Aorta (tissue), 5 donors: Measurements from ENCODE around the gene ADCY5. TPM values are rescaled to one million over a fixed set of nuclear protein-coding genes. Genes with fewer than 3 reads are reported as not detected.

Source experiments
- ATAC-seq: fragments of 200-7000 bp; cut with Tn5 transposase; one replicate; pipeline ENCODE4 v1.9.1; 2022; ENCODE audit warnings: moderate library complexity; ENCODE audit not compliant: low FRiP score
- DNase-seq, 2 donors: peaks; one replicate each; pipeline ENCODE4 v3.0.0-alpha.2; 2020
- H3K27ac ChIP-seq, 2 donors: one replicate each; pipeline ENCODE4 v1.5.1; 2013; ENCODE audit warnings: low read length in 2 of 2, mild to moderate bottlenecking in 2 of 2, moderate library complexity in 2 of 2, control low read depth in 1 of 2, inconsistent platforms in 1 of 2, low read depth in 1 of 2
- H3K27me3 ChIP-seq, 2 donors: one replicate each; pipeline ENCODE4 v1.6.1; 2013; ENCODE audit warnings: control low read depth in 1 of 2, low read length in 1 of 2, mild to moderate bottlenecking in 1 of 2, moderate library complexity in 1 of 2; ENCODE audit not compliant: insufficient read depth in 2 of 2, control insufficient read depth in 1 of 2
- H3K36me3 ChIP-seq, 2 donors: one replicate each; pipeline ENCODE4 v1.6.1; 2013; ENCODE audit warnings: control low read depth in 1 of 2, low read length in 1 of 2, mild to moderate bottlenecking in 1 of 2; ENCODE audit not compliant: insufficient read depth in 2 of 2, control insufficient read depth in 1 of 2
- H3K4me1 ChIP-seq, 2 donors: one replicate each; pipeline ENCODE4 v1.6.1; 2013; ENCODE audit warnings: low read length in 2 of 2, control low read depth in 1 of 2, mild to moderate bottlenecking in 1 of 2, moderate library complexity in 1 of 2; ENCODE audit not compliant: insufficient read depth in 2 of 2, control insufficient read depth in 1 of 2
- H3K4me3 ChIP-seq, 2 donors: one replicate each; pipeline ENCODE4 v1.5.1; 2013; ENCODE audit warnings: low read length in 2 of 2, control low read depth in 1 of 2, mild to moderate bottlenecking in 1 of 2
- H3K9me3 ChIP-seq: one replicate; pipeline ENCODE4 v1.6.1; 2013; ENCODE audit warnings: mild to moderate bottlenecking, low read length; ENCODE audit not compliant: control insufficient read depth
- WGBS, 2 donors: extraction: QIAGEN DNeasy Blood & Tissue Kit; methylation state at CpG; one replicate each; pipeline ENCODE4 v1.1.7; 2013; 5-methylcytosine and 5-hydroxymethylcytosine counted together
- intact Hi-C, 2 donors: fragments of 100-400 bp; cut with DNase I; formaldehyde crosslinking; loops; one replicate each; pipeline versions ENCODE4 v1.14.2 to v1.15.0; 2022
- polyA plus RNA-seq, 2 donors: library from polyadenylated mRNA; stranded (reverse); fragments of 200-250 nt; gene quantifications; one replicate each; pipeline ENCODE4 v1.2.3, GENCODE V29; 2013
- total RNA-seq, 2 donors: library from RNA; stranded (reverse); fragmentation: NEBNext Ultra II Directional; extraction: Animal tissue kit (Norgen Biotek cat#: 25700); gene quantifications; one replicate each; pipeline ENCODE4 v1.2.1, GENCODE V29; 2021
- donor health status: healthy with polysubstance abuse.
- donor health status: Bipolar disorder and iron deficiency.
- donor health status: DM: no; HTN: no; CAD: no.
- donor health status: DM: no; HTN: no; CAD: no.
- donor health status: DM: yes; HTN: yes; CAD: no.

ADCY5 gene
- total and polyA plus RNA-seq, 4 donors: 6.6 to 72.7 (median 40.9) TPM

DNA sequence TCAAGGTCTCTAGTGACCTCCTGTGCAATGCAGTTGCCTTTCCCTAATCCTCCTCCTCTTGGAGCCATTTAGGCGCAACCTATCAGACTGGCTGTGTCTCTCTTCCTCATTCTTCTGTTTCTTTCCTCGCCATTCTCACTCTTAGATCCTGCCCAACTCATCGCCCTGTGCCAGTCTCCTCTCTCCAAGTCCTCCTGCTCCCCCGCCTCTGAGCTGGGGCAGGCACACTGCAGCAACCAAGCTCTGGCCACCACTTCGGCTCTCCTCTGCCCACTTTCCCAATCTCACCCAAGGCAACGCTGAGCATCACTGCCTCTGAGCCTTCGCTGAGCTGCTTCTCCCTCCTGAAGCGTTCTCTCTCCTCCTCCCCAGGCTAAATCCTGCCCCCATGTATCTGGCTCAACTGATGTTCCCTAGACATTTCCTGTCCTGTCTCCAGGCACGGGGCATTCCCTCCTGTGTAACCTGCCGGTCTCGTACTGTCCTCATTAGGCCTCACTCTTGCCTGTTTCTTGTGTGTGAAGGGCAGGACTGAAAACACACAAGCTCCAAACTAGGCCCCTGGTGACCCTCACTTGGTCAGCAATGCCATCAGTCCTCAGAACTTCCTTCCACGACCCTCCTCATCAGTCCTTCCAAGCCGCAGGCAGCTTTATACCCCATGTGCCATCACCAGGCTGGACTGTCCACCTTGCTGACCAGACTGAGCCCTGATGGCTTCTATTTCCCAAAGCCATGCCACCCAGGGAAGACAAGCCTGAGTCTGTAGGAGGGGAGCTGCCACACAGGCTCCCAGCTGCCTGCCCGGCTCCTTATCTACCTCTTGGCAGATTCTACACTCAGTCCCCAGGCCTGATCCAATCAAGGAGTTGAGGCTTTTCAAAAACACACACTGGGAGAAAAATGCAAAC, 161.6 kb downstream of the ADCY5 start:
- Histone ChIP-seq H3K4me3 (no peak overlapping the region), H3K36me3 (peaks cover 3 to 13% of the 10 kb centered on the region in 2 donors)

DNA sequence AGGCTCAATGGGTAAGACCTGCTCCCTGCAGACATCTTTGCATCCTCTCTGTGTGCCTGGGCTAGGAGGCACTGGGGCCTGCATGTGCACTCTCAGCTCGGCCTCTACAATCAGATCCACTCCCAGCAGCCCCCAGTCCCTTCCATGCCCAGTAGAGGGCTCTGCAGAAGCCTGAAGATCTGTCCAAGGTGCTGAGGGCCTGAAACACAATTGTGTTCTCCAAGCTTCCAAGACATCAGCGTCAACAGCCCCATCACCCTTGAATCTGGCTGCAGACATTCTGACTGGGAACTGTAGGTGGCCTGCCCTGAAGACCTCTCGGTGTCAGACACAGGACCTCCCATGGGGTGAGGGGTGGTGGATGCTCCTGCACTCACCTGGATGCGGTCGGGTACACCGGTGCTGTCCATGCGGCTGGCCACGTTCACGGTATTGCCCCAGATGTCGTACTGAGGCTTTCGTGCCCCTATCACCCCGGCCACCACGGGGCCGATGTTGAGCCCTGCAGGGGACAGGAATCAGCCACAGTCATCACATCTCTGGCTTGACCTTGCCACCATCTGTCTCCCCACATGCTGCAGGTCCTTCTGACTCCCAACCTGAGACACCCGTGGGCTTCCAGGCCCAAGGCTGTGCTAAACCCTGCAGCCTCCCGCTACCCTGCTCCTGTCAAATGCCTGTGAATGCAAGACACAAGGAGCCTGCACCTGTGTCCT, 162.4 kb downstream of the ADCY5 start:
- peaks cover 3 to 13% of the 10 kb centered on the region in 2 donors for H3K36me3 ChIP-seq
- ATAC-seq (no peak), DNase-seq (no peak)
- 78 to 79% methylated on average over 16 of the region's 16 CpGs for WGBS, 2 donors
- no peaks in the 10 kb centered on the region for H3K9me3 ChIP-seq
- intact Hi-C loops: no loop called here
- no peak overlapping the region for H3K27ac ChIP-seq
- no peaks in the 10 kb centered on the region for H3K4me1 ChIP-seq
- H3K4me3 ChIP-seq: no peak overlapping the region
- H3K27me3 ChIP-seq: no peaks in the 10 kb centered on the region

More for the DNA sequence above, 161.6 kb downstream of the ADCY5 start:
- WGBS, 2 donors: 85 to 86% methylated on average over 14 of the region's 14 CpGs
- no peak overlapping the region for H3K27ac ChIP-seq
- DNase-seq (no peak), ATAC-seq (no peak)
- intact Hi-C loops: no loop called here
- no peaks in the 10 kb centered on the region for H3K27me3 ChIP-seq
- no peaks in the 10 kb centered on the region for H3K9me3 ChIP-seq
- no peaks in the 10 kb centered on the region for H3K4me1 ChIP-seq

DNA sequence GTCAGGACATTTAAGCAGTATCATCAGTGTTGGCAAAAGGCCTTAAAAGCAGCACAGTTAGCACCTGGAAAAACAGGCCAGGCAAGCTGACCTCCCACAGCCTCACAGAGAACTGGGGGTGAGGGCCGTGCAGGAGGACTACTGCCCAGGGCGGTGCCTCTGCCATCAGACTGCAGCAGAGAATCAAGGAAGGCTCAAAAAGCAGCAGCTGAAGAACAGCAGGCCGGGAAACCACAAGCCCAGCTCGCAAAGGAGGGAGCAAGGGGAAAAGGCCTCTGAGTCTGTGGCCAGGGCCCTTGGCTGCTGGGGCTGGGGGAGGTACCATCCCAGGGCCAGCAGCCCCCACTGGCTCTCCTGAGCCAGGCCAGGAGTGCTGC, 163.0 kb downstream of the ADCY5 start:
- no peak overlapping the region for H3K27ac ChIP-seq
- intact Hi-C loops: no loop called here
- H3K9me3 ChIP-seq: no peaks in the 10 kb centered on the region
- peaks cover 3 to 13% of the 10 kb centered on the region in 2 donors for H3K36me3 ChIP-seq
- ATAC-seq (no peak), DNase-seq (no peak)
- WGBS, 2 donors: 72 to 74% methylated on average over 4 of the region's 4 CpGs
- no peak overlapping the region for H3K4me3 ChIP-seq
- no peaks in the 10 kb centered on the region for H3K27me3 ChIP-seq
- H3K4me1 ChIP-seq: no peaks in the 10 kb centered on the region

DNA sequence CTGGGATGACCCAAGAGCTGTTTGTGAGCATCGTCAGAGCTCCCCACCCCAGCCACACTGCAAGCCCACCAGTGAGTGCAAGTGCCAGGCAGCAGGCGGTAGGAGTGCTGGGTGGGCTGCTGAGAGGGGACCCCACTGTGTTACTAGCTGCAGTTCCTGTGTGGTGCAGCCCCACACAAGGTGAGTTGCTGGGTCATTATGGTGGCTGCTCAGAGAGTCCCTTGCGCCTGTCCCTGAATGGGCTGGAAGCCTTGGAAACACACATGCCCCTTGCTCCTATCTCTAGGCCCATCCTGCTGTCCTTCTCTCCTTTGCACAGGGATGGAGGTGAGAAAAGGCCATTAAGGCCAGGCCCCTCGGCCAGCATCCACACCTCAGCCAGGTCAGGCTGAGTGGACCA, 163.4 kb downstream of the ADCY5 start:
- H3K4me1 ChIP-seq: no peaks in the 10 kb centered on the region
- intact Hi-C loops: no loop called here
- 83 to 87% methylated on average over 4 of the region's 4 CpGs for WGBS, 2 donors
- H3K36me3 ChIP-seq: peaks cover 3 to 13% of the 10 kb centered on the region in 2 donors
- no peak for ATAC-seq
- no peak overlapping the region for H3K27ac ChIP-seq
- no peaks in the 10 kb centered on the region for H3K9me3 ChIP-seq
- DNase-seq: no peak
- H3K4me3 ChIP-seq: no peak overlapping the region
- H3K27me3 ChIP-seq: no peaks in the 10 kb centered on the region

DNA sequence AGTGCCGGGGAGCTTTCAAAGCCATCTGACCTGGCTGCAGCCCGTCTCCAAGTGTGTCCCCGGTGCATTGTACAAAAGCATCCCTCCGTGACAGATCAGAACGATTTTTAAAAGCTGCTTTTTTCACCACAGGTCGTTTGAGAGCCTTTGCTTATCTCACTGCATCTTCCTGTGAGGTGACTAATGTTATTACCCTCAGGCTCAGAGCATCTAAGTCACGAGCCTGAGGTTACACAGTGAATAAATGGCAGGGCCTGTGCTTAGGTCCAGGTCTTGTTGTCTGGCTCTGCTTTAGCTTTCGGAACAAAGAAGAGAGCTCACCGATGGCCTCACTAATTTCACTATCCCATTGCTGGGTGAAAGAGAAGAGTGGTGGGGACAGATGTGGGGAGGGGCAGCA, 163.8 kb downstream of the ADCY5 start:
- WGBS, 2 donors: 75 to 76% methylated on average over 9 of the region's 9 CpGs
- H3K36me3 ChIP-seq: peaks cover 3 to 13% of the 10 kb centered on the region in 2 donors

DNA sequence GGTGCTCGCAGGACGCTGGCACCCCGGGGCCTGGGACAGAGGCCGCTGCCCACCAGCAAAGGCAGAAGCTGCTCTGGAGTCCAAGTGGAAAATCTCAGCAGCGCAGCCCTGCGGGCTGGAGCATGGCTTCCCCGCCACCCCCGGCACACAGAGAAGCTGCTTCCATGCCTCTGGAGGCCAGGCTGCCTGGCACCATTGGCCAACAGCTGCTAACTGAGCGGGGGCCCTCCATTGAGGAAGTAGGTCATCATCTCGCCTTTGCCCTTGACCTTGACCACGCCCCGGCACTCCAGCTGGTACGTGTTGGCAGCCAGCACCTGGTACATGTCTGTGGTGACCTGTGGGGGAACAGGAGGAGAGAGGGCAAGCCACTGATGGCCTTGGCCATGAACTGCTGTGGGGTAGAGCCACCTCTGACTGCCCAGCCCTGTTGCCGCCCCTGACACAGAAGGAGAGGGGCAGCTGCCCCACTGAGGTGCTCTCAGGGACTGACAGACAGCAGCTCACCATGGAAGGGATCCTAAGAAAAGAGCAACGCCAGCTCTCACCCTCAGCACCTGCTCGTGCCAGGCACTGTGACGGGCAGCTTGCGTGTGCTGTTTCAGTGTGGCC, 164.4 kb downstream of the ADCY5 start:
- H3K4me1 ChIP-seq: no peaks in the 10 kb centered on the region
- WGBS, 2 donors: 85 to 90% methylated on average over 18 of the region's 18 CpGs
- intact Hi-C loops: no loop called here
- H3K27ac ChIP-seq: no peak overlapping the region
- no peak overlapping the region for H3K4me3 ChIP-seq
- no peaks in the 10 kb centered on the region for H3K9me3 ChIP-seq
- DNase-seq (no peak), ATAC-seq (no peak)
- no peaks in the 10 kb centered on the region for H3K27me3 ChIP-seq
- H3K36me3 ChIP-seq: peaks cover 3 to 13% of the 10 kb centered on the region in 2 donors

More for the DNA sequence above, 163.8 kb downstream of the ADCY5 start:
- DNase-seq: no peak
- intact Hi-C loops: no loop called here
- no peak for ATAC-seq
- Histone ChIP-seq H3K27ac (no peak overlapping the region), H3K4me3 (no peak overlapping the region), H3K9me3 (no peaks in the 10 kb centered on the region), H3K4me1 (no peaks in the 10 kb centered on the region), H3K27me3 (no peaks in the 10 kb centered on the region)

DNA sequence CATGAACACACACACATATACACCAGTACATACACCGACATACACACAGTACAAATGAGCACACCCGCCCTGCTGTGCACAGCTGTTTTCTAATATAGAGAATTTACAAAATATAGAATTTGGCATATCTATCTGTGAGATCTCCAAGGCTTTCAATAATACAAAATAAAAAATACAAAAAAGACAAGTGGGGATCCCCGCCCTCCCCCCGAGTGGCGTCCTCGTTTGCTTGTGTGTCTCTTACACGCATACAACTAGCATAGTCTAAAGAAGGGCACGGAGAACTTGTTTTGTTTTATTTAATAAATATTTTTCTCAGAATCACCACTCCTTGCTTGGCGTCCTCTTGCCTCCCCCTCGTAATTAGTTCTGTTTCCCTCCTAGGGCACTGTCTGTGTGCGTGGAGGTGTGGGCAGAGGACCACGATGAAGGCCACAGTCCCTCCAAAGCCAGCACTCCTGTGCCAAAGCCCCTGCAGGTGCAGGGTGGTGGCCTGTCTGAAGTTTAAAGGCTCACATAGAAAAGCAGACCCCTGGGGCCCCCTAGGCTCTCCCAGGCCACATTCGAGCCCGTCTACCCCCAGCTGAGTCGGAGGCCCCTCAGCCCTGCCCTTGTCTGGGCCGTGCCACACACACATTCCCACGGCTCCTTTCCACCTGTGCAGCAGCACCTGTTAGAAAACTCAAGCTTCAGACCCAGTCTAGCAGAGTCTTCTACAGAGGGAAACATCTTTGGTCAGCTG, 165.1 kb downstream of the ADCY5 start:
- intact Hi-C loops: no loop called here
- Histone ChIP-seq H3K27me3 (no peaks in the 10 kb centered on the region), H3K36me3 (peaks cover 3 to 13% of the 10 kb centered on the region in 2 donors), H3K4me3 (no peak overlapping the region), H3K4me1 (no peaks in the 10 kb centered on the region), H3K9me3 (no peaks in the 10 kb centered on the region), H3K27ac (no peak overlapping the region)
- ATAC-seq: no peak
- DNase-seq: no peak
- WGBS, 2 donors: 80 to 81% methylated on average over 17 of the region's 17 CpGs

DNA sequence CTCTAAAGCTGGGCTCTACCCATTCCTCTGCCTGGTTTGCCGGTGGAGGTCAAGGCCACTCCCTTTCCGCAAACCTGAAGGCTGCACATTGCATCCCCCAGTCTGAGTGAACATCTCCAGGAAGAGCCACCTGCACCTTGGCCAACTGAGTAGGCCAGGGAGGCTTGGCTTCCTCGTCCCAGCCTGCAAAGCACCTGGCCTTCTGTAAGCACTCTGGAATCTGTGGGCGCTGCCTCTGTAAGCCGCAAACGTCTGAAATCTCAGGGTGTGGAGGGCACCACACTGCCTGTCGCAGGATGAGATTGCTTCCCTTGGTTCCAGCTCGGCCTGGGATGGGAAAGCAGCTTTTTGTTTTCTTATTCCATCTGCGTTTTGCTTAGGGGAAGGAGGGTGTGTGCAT, 165.8 kb downstream of the ADCY5 start:
- H3K36me3 ChIP-seq: peaks cover 3 to 13% of the 10 kb centered on the region in 2 donors
- ATAC-seq: no peak

More for the DNA sequence above, 165.8 kb downstream of the ADCY5 start:
- 72 to 80% methylated on average over 9 of the region's 9 CpGs for WGBS, 2 donors
- H3K27ac ChIP-seq: no peak overlapping the region
- H3K9me3 ChIP-seq: no peaks in the 10 kb centered on the region
- H3K4me3 ChIP-seq: no peak overlapping the region
- H3K27me3 ChIP-seq: no peaks in the 10 kb centered on the region
- intact Hi-C loops: no loop called here
- DNase-seq: no peak
- H3K4me1 ChIP-seq: no peaks in the 10 kb centered on the region
